NCI-H1417 (cell line): ENCODE data around the gene GLB1L.
A peak's percentile ranks its signal among the peaks of the same experiment; 100 is the strongest.
"Not testable (repeated sequence)": the region's sequence is repeated elsewhere in the genome, so short reads cannot be mapped to it uniquely, and the experiment has no call there.

ENCODE experiments used
- DNase-seq, 3 experiments: peaks; one replicate each; lab custom pipeline; 2025; lab: John Stamatoyannopoulos, UW

Gene GLB1L

DNA sequence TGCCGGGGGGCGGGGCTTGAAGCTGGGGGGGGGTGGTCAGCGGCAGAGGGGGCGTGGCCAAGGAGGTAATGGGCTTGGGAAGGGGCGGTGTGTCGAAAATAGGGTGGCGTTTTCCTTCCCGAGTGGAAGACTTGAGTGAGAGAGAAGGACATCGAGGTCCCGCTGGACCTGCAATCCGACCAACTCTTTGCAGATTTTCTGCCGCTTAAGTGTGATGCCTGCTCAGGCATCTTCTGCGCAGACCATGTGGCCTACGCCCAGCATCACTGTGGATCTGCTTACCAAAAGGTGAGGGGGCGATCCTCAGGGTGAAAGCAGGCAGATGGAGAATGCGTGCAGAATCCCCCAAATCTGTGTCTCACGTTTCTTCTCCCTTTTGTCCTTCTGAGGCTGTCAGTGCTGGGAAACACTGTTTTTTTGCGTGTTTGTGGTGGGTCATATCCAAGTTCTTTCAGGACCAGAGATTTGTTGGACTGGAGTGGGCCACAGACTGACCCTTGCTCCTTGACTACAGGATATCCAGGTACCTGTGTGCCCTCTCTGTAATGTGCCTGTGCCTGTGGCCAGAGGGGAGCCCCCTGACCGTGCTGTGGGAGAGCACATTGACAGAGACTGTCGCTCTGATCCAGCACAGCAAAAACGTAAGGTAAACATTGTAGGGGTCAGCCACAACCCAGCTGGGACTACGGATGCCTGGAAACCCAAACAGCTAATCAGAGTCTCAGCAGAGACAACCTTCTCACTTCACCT is 37.9 kb downstream of the GLB1L start:
- no peak for DNase-seq

DNA sequence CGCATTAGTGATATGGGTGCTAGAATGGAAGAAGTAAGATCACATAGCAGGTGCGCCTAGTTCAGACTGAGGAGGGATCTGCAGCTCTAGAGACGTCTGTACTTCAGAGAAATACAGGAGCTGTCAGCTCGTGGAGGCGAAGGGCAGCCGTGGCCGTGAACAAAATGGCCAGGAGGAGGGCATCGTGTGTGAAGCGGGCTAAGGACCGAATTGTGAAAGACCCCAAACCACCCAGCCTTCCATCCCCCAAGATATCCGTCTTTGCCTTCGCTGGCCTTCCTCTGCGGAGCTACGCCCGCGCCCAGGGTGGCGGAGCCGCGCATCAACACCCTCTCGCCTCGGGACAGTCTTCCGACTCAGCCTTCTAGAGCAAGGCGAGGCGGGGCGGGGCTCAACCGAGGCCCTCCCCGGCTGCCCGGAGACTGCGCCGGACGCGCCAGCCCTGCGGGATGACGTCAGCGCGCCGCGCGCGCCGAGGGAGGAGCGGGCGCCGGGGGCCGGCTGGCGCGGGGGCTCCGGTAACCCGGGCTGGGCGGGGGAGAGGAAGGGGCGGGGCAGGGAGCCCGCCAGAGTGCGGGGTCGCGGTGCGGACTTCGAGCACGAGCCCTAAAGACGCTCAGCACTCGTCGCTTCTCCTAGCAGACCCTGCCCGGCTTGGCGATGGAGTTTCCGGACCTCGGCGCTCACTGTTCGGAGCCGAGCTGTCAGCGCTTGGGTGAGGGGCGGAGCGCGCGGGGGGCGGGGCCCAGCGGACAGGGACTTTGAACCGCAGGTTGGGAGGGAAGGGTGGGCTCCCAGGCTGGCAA is 38.7 kb downstream of the GLB1L start, which contains the start of gene ZFAND2B:
Gene ZFAND2B (plus strand): TSS at position 455 of the 806 bp plus-strand sequence. CDS start 206 bp downstream, at position 661.
- peak; percentile 86 to 95 (median 95) for DNase-seq

DNA sequence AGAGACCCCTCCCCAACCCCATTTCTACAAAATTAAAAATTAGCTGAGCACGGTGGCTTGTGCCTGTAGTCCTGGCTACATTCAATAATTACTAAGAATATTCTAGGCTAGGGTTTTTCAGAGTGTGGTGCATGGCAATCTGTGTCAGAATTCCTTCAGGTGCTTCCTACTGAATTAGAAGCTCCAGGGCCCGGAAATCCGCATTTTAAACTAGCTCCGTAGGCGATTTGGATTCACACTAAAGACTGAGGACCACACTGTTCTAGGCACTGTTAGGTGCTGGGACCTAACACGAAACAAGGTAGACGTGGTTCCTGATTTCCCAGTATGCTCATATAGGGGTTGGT is 39.3 kb downstream of the GLB1L start:
- no peak for DNase-seq

DNA sequence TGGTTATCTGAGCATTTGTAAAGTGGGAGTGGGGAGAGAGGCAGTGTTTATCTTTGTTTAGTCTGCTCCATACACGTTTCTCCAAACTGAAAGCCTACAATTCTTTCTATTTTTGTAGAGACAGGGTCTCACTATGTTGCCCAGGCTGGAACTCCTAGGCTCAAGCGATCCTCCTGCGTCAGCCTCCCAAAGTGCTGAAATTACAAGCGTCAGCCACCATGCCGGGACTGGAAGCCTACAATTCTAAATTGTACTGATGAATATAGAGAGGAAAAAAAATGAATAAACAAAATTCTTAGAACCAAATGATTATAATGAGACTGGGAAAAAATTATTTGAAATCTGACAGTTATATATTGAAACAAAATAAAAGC is 40.1 kb downstream of the GLB1L start:
- no peak for DNase-seq

DNA sequence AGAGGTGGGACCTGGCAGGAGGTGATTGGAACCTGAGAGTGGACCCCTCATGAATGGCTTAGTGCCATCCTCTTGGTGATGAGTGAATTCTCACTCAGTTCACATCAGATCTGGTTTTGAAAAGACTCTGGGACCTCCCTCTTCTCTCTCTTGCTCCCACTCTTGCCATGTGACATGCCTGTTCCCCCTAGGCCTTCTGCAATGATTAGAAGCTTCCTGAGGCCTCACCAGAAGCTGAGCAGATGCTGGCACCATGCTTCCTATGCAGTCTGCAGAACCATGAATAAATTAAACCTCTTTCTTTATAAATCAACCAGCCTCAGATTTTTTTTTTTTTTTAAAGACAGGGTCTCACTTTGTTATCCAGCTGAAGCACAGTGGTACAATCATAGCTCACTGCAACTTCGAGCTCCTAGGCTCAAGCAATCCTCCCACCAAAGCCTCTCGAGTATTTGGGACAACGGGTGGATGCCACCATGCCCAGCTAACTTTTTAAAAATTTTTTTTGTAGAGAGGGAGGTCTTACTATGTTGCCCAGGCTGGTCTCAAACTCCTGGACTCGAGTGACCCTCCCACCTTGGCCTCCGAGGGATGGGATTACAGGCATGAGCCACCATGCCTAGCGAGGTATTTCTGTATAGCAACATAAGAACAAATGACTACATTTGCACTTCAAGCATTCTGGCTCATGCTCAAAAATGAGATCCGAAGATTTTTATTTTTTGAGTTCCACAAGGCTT is 40.6 kb downstream of the GLB1L start:
- no peak for DNase-seq

DNA sequence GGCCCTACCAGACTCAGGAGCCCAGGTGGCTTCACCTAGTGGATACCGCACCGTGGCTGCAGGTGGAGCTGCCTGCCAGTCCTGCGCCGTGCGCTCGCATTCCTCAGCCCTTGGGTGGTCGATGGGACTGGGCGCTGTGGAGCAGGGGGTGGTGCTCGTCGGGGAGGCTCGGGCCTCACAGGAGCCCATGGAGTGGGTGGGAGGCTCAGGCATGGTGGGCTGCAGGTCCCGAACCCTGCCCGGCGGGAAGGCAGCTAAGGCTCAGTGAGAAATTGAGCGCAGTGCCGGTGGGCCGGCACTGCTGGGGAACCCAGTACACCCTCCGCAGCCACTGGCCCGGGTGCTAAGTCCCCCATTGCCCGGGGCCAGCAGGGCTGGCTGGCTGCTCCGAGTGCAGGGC is 43.9 kb downstream of the GLB1L start:
- not testable (repeated sequence) for DNase-seq

DNA sequence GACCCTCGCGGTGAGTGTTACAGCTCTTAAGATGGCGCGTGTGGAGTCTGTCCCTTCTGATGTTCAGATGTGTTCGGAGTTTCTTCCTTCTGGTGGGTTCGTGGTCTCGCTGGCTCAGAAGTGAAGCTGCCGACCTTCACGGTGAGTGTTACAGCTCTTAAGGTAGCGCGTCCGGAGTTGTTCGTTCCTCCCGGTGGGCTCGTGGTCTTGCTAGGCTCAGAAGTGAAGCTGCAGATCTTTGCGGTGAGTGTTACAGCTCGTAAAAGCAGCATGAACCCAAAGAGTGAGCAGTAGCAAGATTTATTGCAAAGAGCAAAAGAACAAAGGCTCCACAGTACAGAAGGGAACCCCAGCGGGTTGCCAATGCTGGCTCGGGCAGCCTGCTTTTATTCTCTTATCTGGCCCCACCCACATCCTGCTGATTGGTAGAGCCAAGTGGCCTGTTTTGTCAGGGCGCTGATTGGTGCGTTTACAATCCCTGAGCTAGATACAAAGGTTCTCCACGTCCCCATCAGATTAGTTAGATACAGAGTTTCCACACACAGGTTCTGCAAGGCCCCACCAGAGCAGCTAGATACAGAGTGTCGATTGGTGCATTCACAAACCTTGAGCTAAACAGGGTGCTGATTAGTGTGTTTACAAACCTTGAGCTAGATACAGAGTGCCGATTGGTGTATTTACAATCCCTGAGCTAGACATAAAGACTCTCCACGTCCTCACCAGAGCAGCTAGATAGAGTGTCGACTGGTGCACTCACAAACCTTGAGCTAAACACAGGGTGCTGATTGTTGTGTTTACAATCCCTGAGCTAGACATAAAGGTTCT is 44.5 kb downstream of the GLB1L start:
- DNase-seq: not testable (repeated sequence)

DNA sequence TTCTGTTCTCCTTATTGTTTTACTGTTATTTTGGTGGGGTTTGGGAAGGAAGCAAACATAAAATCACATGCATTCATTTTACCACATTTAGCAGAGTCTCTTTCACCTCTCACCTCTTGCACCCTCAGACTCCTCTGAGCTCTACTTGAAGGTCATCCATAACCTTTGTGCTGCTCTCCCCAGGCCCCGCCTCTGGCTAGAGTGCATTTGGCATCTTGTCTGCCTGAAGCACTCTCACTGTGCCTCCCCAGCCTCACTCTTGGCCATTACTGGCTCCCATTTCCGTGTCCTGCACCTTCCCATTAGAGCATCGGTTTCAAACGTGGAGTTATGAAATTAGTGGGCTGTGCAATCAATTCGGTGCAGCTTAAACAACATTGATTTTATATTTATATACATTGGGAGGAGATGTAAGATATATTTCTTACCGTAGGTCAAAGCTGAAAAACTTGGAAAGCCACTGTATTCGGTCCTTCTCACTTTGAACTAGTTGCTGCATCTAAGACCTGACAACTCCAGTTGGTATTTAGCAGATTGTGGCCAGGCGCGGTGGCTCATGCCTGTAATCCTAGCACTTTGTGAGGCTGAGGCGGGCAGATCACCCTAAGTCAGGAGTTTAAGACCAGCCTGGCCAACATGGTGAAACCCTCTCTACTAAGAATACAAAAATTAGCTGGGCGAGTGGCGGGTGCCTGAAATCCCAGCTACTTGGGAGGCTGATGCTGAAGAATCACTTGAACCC is 45.6 kb downstream of the GLB1L start:
- DNase-seq: no peak

DNA sequence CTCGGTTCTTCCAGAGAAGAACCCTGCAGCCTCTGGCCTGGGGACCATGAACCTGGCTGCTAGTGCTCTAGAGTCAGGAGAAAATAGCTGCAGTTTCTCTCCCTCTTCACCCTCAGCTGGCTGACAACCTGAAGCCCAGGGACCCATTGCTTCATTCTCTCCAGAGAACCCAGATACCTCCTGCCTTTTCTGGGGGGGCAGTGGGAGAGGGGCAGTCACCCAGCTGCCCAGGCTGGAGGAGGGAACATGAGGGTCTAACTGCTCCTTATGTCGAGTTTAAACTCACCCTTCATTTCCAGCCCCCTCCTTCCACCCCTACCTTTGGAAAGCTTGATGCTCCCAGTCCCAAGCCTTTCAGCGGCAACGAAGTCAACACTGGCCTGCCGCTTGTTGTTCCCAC is 46.3 kb downstream of the GLB1L start:
- DNase-seq: no peak

DNA sequence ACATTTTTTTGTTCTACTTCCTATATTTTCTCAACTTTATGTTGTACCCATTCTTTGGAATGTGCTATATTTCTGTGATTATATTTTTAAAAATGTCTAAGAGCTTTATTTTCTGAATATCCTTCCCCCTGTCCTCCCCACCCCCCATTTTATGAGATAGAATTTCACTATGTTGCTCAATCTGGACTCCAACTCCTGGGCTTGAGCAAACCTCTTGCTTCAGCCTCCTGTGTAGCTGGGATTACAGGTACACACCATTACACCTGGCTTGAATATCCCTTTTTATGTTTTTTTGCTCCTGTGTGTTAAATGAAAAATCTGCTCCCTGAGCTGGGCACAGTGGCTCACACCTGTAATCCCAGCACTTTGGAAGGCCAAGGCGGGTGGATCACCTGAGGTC is 47.9 kb downstream of the GLB1L start:
- no peak for DNase-seq

DNA sequence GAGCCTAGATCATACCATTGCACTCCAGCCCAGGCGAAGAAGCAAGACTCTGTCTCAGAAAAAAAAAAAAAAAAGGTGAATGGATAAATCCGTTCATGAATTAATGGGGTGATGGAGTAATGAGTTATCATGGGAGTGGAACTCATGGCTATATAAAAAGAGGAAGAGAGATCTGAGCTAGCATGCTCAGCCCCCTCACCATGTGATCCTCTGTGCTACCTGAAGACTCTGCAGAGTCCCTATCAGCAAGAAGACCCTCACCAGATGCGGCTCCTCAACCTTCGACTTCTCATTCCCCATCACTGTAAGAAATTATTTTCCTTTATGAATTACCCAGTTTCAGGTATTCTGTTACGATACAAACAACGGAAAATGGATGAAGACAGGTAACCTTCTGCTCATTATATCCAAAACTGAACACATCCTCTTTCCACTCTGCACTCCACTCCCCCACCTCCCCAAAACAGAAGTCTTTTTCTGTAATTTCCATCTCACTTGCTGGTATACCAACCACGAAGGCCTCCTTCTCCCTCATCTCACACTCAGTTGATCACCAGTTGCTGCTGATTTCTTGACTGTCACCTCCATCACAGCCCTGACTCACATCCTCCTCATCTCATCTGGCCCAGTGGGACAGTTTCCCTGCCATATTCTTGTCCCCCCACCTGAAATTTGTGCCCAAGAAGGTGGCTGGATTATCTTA is 58.3 kb downstream of the GLB1L start:
- no peak for DNase-seq
